ENCODE measurements around the gene PPP1R12B. TPM values are rescaled to one million over a fixed set of nuclear protein-coding genes. Genes with fewer than 3 reads are reported as not detected.
A peak's percentile ranks its signal among the peaks of the same experiment; 100 is the strongest.

PPP1R12B gene
- total and polyA plus RNA-seq, 2 donors (not counting 3 experiments of a cell fraction or from before 2014, with no cell fraction given): 8.4 to 11.5 TPM

- no TSS peak for BruUV-seq (replicated peaks)
- H3K9me1 ChIP-seq (replicated peaks; ENCODE audit: control insufficient read depth, extremely low read depth, insufficient read depth, low read length): no peaks in the 10 kb centered on the region
- no peaks in the 10 kb centered on the region for H4K20me1 ChIP-seq (replicated peaks; ENCODE audit: control insufficient read depth, extremely low read depth, insufficient read depth, low read length)
- TF ChIP-seq CTCF (IDR thresholded peaks at IDR 0.05; ENCODE audit: extremely low read depth in 1 of 2, insufficient read depth in 1 of 2, low read depth in 1 of 2, low read length in 2 of 2): peak; percentile 95 to 98
- no peak for TF ChIP-seq JUN (IDR thresholded peaks at IDR 0.05; ENCODE audit: borderline replicate concordance, insufficient read depth, insufficient read length, low read depth)
- dilution Hi-C loops (cut with MboI; ENCODE audit: extremely low pct_ligation_motif_present, low sequenced_read_pairs) (loop anchor here (25.0 kb wide), 1 partner anchor 103 kb away; no protein-coding TSS in a partner anchor), intact Hi-C loops (cut with micrococcal nuclease) (loop anchor here (1.0 kb wide), 5 partner anchors 41 to 126 kb away; partner anchors contain the start of gene LGR6)
- H3K79me2 ChIP-seq (ENCODE audit: control insufficient read depth, insufficient read depth, low read length): no peaks in the 10 kb centered on the region
- no peak overlapping the region for H2AFZ ChIP-seq (ENCODE audit: low read depth, low read length)
- H3K4me2 ChIP-seq (ENCODE audit: insufficient read depth, low read length): no peak overlapping the region
- no peak overlapping the region for H3K4me3 ChIP-seq (replicated peaks in 1 of 3; ENCODE audit: insufficient read depth in 1 of 3, low read depth in 1 of 3, low read length in 3 of 3)
- H3K36me3 ChIP-seq (ENCODE audit: control insufficient read depth in 2 of 2, extremely low read depth in 1 of 2, insufficient read depth in 2 of 2, low read length in 2 of 2): no peaks in the 10 kb centered on the region
- ChIA-PET CTCF (interaction anchor here (0.8 to 8.4 kb wide), 17 partner anchors 9 to 404 kb away, joined by 3 to 121 read pairs (median 4); partner anchors contain the start of genes LGR6 and UBE2T), POLR2A (no interaction called here)
- peaks cover 9% of the 10 kb centered on the region for H3K4me1 ChIP-seq (ENCODE audit: control insufficient read depth, extremely low read depth, insufficient read depth, low read length)
- FAIRE-seq: peak; percentile 85
- H3K9me3 ChIP-seq (replicated peaks; ENCODE audit: control insufficient read depth, insufficient read depth, low read length): no peaks in the 10 kb centered on the region
- peak; percentile 79 for DNase-seq (ENCODE audit: low read depth, low spot score)
- H3K9ac ChIP-seq (replicated peaks; ENCODE audit: extremely low read depth, insufficient read depth, low read length): no peak overlapping the region
- no peaks in the 10 kb centered on the region for H3K27me3 ChIP-seq (ENCODE audit: control insufficient read depth in 2 of 2, insufficient read depth in 2 of 2, low read length in 2 of 2)
- no peak overlapping the region for H3K27ac ChIP-seq (ENCODE audit: insufficient read depth, low read depth, low read length)
Measured at GRCh38 chr1:202315576-202316168, 32.8 kb upstream of the PPP1R12B start.

- Histone ChIP-seq H2AFZ (ENCODE audit: low read depth, low read length) (no peak overlapping the region), H3K27me3 (ENCODE audit: control insufficient read depth in 2 of 2, insufficient read depth in 2 of 2, low read length in 2 of 2) (no peaks in the 10 kb centered on the region), H3K9me1 (replicated peaks; ENCODE audit: control insufficient read depth, extremely low read depth, insufficient read depth, low read length) (no peaks in the 10 kb centered on the region), H3K4me1 (ENCODE audit: control insufficient read depth, extremely low read depth, insufficient read depth, low read length) (peaks cover 9% of the 10 kb centered on the region), H3K79me2 (ENCODE audit: control insufficient read depth, insufficient read depth, low read length) (no peaks in the 10 kb centered on the region), H3K4me3 (replicated peaks in 1 of 3; ENCODE audit: insufficient read depth in 1 of 3, low read depth in 1 of 3, low read length in 3 of 3) (no peak overlapping the region), H3K4me2 (ENCODE audit: insufficient read depth, low read length) (no peak overlapping the region), H3K9me3 (replicated peaks; ENCODE audit: control insufficient read depth, insufficient read depth, low read length) (no peaks in the 10 kb centered on the region), H3K36me3 (ENCODE audit: control insufficient read depth in 2 of 2, extremely low read depth in 1 of 2, insufficient read depth in 2 of 2, low read length in 2 of 2) (no peaks in the 10 kb centered on the region), H3K27ac (ENCODE audit: insufficient read depth, low read depth, low read length) (no peak overlapping the region), H3K9ac (replicated peaks; ENCODE audit: extremely low read depth, insufficient read depth, low read length) (no peak overlapping the region), H4K20me1 (replicated peaks; ENCODE audit: control insufficient read depth, extremely low read depth, insufficient read depth, low read length) (no peaks in the 10 kb centered on the region)
- dilution Hi-C loops (cut with MboI; ENCODE audit: extremely low pct_ligation_motif_present, low sequenced_read_pairs) (loop anchor here (25.0 kb wide), 1 partner anchor 104 kb away; no protein-coding TSS in a partner anchor), intact Hi-C loops (cut with micrococcal nuclease) (no loop called here)
- CTCF ChIA-PET: interaction anchor here (0.7 to 8.4 kb wide), 17 partner anchors 9 to 142 kb away, joined by 3 to 121 read pairs (median 4); partner anchors contain the start of genes LGR6 and UBE2T
- TF ChIP-seq MAX (IDR thresholded peaks at IDR 0.05; ENCODE audit: insufficient read depth, insufficient read length) (no peak), POLR2AphosphoS5 (IDR thresholded peaks at IDR 0.05; ENCODE audit: insufficient read depth, low read depth, low read length) (no peak), GATA2 (IDR thresholded peaks at IDR 0.05; ENCODE audit: insufficient read depth, insufficient read length, low read depth, low read length) (no peak), EZH2 (IDR thresholded peaks at IDR 0.05; ENCODE audit: borderline replicate concordance, low read depth, low read length, severe bottlenecking) (no peak), CTCF (IDR thresholded peaks at IDR 0.05; ENCODE audit: extremely low read depth in 1 of 2, insufficient read depth in 1 of 2, low read depth in 1 of 2, low read length in 2 of 2) (no peak), MYC (IDR thresholded peaks at IDR 0.05; ENCODE audit: low read depth, low read length) (no peak), POLR2A (IDR thresholded peaks at IDR 0.05; ENCODE audit: low read depth, low read length) (no peak), JUN (IDR thresholded peaks at IDR 0.05; ENCODE audit: borderline replicate concordance, insufficient read depth, insufficient read length, low read depth) (no peak), FOS (IDR thresholded peaks at IDR 0.05; ENCODE audit: borderline replicate concordance, insufficient read depth, low read length) (no peak)
- POLR2A ChIA-PET: no interaction called here
- no peak for DNase-seq (ENCODE audit: low read depth, low spot score)
- no TSS peak for BruUV-seq (replicated peaks)
- FAIRE-seq: peak; percentile 58
Measured at GRCh38 chr1:202316186-202316585, 32.3 kb upstream of the PPP1R12B start.
